HCT116 (cell line): ENCODE results near the gene CLEC3B.

ENCODE experiments used
- EGR1 ChIP-seq: IDR thresholded peaks from 2 replicates; pipeline ENCODE4 v1.6.1; 2012; ENCODE audit warnings: low read depth
- EZH2 ChIP-seq: fragments of 200-600 bp; sonication (generic); IDR thresholded peaks from 2 replicates; pipeline ENCODE4 v1.6.1; 2017; ENCODE audit warnings: antibody characterized with exemption, mixed run types
- EZH2phosphoT487 ChIP-seq: fragments of 200-600 bp; IDR thresholded peaks from 2 replicates; pipeline ENCODE4 v1.6.1; 2018; ENCODE audit warnings: antibody characterized with exemption, borderline replicate concordance
- POLR2A ChIP-seq: IDR thresholded peaks from 2 replicates; pipeline ENCODE4 v1.7.0; 2011; ENCODE audit warnings: borderline replicate concordance; ENCODE audit not compliant: insufficient read depth, insufficient read length; ENCODE audit errors: extremely low read depth
- POLR2AphosphoS5 ChIP-seq: IDR thresholded peaks from 2 replicates; pipeline ENCODE4 v1.6.1; 2011; ENCODE audit warnings: mild to moderate bottlenecking, low read depth, low read length, moderate library complexity
- RAD21 ChIP-seq: IDR thresholded peaks from 2 replicates; pipeline ENCODE4 v1.6.1; 2012; ENCODE audit warnings: low read depth, mild to moderate bottlenecking
- SP1 ChIP-seq: IDR thresholded peaks from 2 replicates; pipeline ENCODE4 v1.6.1; 2012; ENCODE audit warnings: low read depth
- TCF7L2 ChIP-seq: IDR thresholded peaks from 2 replicates; pipeline ENCODE4 v1.7.0; 2011; ENCODE audit warnings: borderline replicate concordance, inconsistent platforms; ENCODE audit not compliant: insufficient read depth, insufficient read length; ENCODE audit errors: extremely low read depth
- YY1 ChIP-seq: IDR thresholded peaks from 2 replicates; pipeline ENCODE4 v1.6.1; 2011; ENCODE audit warnings: low read length, low read depth, moderate library complexity, mild to moderate bottlenecking; ENCODE audit not compliant: insufficient replicate concordance; ENCODE audit errors: extremely low read depth
- TF ChIP-seq, protein P1 (sequence below), 3 experiments: fragments of 200-600 bp in 1 of 3; sonication (generic) in 1 of 3; IDR thresholded peaks in 2 of 3; conservative IDR thresholded peaks in 1 of 3; 2 replicates each; pipeline ENCODE4 v1.5.1; 2012 to 2017; ENCODE audit warnings: low read depth in 2 of 3, low read length in 2 of 3, antibody characterized with exemption in 1 of 3, borderline replicate concordance in 1 of 3, control low read depth in 1 of 3, mild to moderate bottlenecking in 1 of 3, mixed read lengths in 1 of 3, mixed run types in 1 of 3, moderate library complexity in 1 of 3; ENCODE audit not compliant: insufficient read depth in 1 of 3
- TF ChIP-seq, protein P2 (sequence below): IDR thresholded peaks from 2 replicates; pipeline ENCODE4 v1.6.1; 2012
- TF ChIP-seq, protein P3 (sequence below): IDR thresholded peaks from 2 replicates; pipeline ENCODE4 v1.6.1; 2012
- TF ChIP-seq, protein P4 (sequence below): IDR thresholded peaks from 2 replicates; pipeline ENCODE4 v1.6.1; 2012; ENCODE audit warnings: low read depth

DNA sequence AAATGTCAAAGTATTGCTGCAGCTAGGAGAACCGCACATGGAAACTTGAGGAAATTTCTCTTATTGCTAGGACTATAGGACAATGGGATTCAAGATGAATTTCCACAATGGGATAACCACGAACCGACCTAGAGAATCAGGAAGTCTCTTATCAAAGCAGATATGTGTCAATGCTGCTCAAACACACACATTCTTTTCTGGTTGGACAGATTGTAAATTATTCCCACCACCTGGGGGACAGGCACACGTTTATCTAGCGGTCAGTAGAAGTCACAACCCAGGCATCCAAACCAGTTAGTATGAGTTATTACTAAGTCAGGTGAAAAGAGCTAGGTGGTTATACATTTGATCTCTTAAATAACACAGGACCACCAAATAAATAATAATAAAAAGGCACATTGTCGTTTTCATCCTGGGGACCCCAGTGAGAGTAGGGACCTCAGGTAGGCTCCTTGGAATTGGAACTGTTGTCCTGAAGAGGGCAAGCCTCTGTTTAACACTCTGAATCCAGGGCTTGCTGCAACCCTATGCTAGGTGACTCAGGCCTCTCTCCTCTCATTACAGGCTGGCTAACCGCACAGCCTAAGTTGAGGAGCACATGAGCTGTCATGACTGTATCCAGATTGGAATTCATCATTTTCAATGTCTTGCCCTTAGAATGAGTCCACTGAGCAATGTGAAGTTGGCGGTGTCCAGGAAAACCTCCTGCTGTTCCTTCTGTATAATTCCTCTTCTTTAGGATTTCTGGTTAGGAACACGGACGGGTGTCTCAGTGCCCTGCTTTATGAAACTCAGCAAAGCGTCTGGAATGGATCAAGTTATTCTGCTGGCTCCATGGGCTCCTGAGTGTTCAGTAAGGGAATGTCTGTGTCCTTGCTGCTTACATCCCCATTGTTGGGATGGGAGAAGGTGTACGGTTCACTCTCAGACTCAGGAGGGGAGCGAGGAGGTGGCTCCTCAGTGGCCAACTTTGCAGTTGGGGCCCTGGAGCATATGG, 59.0 kb downstream of the CLEC3B start:
- TF ChIP-seq, protein P1, sequence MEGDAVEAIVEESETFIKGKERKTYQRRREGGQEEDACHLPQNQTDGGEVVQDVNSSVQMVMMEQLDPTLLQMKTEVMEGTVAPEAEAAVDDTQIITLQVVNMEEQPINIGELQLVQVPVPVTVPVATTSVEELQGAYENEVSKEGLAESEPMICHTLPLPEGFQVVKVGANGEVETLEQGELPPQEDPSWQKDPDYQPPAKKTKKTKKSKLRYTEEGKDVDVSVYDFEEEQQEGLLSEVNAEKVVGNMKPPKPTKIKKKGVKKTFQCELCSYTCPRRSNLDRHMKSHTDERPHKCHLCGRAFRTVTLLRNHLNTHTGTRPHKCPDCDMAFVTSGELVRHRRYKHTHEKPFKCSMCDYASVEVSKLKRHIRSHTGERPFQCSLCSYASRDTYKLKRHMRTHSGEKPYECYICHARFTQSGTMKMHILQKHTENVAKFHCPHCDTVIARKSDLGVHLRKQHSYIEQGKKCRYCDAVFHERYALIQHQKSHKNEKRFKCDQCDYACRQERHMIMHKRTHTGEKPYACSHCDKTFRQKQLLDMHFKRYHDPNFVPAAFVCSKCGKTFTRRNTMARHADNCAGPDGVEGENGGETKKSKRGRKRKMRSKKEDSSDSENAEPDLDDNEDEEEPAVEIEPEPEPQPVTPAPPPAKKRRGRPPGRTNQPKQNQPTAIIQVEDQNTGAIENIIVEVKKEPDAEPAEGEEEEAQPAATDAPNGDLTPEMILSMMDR (IDR thresholded peaks at IDR 0.05 in 2 of 3, conservative IDR thresholded peaks at IDR 0.05 in 1 of 3; ENCODE audit: borderline replicate concordance in 1 of 3, insufficient read depth in 1 of 3, low read depth in 2 of 3, low read length in 2 of 3): no peak
- TF ChIP-seq, protein P2, sequence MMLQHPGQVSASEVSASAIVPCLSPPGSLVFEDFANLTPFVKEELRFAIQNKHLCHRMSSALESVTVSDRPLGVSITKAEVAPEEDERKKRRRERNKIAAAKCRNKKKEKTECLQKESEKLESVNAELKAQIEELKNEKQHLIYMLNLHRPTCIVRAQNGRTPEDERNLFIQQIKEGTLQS: no peak
- no peak for TF ChIP-seq SP1
- no peak for TF ChIP-seq TCF7L2
- TF ChIP-seq POLR2AphosphoS5: peak; percentile 9; the same call in 1 of the 2 replicates
- no peak for TF ChIP-seq RAD21
- no peak for TF ChIP-seq POLR2A
- no peak for TF ChIP-seq YY1
- TF ChIP-seq EZH2phosphoT487: no peak
- TF ChIP-seq EGR1: no peak
- TF ChIP-seq, protein P3, sequence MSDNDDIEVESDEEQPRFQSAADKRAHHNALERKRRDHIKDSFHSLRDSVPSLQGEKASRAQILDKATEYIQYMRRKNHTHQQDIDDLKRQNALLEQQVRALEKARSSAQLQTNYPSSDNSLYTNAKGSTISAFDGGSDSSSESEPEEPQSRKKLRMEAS: peak; percentile 28; the same call in 1 of the 2 replicates
- TF ChIP-seq, protein P4, sequence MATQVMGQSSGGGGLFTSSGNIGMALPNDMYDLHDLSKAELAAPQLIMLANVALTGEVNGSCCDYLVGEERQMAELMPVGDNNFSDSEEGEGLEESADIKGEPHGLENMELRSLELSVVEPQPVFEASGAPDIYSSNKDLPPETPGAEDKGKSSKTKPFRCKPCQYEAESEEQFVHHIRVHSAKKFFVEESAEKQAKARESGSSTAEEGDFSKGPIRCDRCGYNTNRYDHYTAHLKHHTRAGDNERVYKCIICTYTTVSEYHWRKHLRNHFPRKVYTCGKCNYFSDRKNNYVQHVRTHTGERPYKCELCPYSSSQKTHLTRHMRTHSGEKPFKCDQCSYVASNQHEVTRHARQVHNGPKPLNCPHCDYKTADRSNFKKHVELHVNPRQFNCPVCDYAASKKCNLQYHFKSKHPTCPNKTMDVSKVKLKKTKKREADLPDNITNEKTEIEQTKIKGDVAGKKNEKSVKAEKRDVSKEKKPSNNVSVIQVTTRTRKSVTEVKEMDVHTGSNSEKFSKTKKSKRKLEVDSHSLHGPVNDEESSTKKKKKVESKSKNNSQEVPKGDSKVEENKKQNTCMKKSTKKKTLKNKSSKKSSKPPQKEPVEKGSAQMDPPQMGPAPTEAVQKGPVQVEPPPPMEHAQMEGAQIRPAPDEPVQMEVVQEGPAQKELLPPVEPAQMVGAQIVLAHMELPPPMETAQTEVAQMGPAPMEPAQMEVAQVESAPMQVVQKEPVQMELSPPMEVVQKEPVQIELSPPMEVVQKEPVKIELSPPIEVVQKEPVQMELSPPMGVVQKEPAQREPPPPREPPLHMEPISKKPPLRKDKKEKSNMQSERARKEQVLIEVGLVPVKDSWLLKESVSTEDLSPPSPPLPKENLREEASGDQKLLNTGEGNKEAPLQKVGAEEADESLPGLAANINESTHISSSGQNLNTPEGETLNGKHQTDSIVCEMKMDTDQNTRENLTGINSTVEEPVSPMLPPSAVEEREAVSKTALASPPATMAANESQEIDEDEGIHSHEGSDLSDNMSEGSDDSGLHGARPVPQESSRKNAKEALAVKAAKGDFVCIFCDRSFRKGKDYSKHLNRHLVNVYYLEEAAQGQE: no peak
- no peak for TF ChIP-seq EZH2
